Epithelial cell of prostate (primary cell): ENCODE results near the gene INF2.
A peak's percentile ranks its signal among the peaks of the same experiment; 100 is the strongest.
"Not testable (repeated sequence)": the region's sequence is repeated elsewhere in the genome, so short reads cannot be mapped to it uniquely, and the experiment has no call there.

Experiments
- DNase-seq: peaks from one replicate; pipeline ENCODE4 v3.0.0-alpha.2; 2011; ENCODE audit warnings: low read depth, low spot score
- H3K27ac ChIP-seq: fragments of 450-650 bp; 2 replicates; pipeline ENCODE4 v1.5.1; 2017; ENCODE audit warnings: mild to moderate bottlenecking

Gene INF2

DNA sequence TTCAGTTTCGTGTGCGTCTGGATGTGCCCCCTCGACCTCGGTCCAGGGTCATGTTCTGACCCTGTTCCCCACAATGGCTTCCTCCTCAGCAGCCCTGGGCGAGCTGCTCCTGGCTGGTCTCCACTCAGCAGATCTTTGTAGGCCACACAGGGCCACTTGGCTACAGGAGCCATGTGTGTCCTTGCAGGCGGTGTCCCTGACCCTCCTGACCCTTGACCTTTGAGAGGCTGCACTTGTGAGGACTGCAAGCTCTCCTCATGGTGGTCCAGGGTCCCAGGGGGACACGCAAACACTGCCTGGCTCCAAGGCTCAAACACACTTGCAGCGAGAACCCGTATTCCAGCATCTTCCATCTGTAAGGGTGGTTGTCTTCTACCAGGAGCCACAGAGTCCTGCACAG lies 56.0 kb downstream of the INF2 start:
- no peak for DNase-seq
- H3K27ac ChIP-seq, result no peak overlapping the region

- peak overlapping the region; percentile 88 for H3K27ac ChIP-seq
- no peak for DNase-seq
These were observed 56.7 kb downstream of the INF2 start for GRCh38 chr14:104746071-104746545.

GRCh38 chr14:104746934-104747481 lies 57.6 kb downstream of the INF2 start:
- peak; percentile 69 for DNase-seq
- peak overlapping the region; percentile 88 for H3K27ac ChIP-seq

GRCh38 chr14:104747876-104748275 lies 58.5 kb downstream of the INF2 start:
- peak overlapping the region; percentile 88 for H3K27ac ChIP-seq
- DNase-seq, result no peak

- no peak for DNase-seq
These were observed 59.8 kb downstream of the INF2 start for GRCh38 chr14:104749111-104749649.

DNA sequence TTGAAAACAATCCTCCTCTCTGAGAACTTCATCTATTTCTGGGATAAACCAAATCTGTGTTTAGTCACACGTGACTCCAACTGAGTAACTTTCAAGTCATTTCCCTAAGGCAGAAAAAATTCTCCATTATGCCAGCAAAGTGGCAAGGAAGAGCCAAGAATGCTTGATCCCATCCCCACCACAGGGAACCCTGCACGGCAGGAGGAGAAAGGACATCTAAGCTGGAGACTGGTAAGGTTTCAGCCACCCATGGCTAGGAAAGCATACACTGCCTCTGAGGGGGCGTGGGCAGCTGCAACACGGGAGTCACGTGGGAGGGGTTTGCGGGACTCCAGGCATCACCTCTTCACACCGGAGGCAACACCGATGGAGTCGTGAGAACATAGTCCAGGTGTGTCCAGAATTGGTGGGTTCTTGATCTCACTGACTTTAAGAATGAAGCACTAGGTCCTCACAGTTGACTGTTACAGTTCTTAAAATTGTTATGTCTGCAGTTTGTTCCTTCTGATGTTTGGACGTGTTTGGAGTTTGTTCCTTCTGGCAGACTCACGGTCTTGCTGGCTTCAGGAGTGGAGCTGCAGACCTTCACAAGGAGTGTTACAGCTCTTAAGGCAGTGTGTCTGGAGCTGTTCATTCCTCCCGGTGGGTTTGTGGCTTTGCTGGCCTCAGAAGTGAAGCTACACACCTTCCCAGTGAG lies 60.8 kb downstream of the INF2 start:
- H3K27ac ChIP-seq, result peak overlapping the region; percentile 88
- no peak for DNase-seq

More at GRCh38 chr14:104749111-104749649, 59.8 kb downstream of the INF2 start:
- peak overlapping the region; percentile 88 for H3K27ac ChIP-seq

DNA sequence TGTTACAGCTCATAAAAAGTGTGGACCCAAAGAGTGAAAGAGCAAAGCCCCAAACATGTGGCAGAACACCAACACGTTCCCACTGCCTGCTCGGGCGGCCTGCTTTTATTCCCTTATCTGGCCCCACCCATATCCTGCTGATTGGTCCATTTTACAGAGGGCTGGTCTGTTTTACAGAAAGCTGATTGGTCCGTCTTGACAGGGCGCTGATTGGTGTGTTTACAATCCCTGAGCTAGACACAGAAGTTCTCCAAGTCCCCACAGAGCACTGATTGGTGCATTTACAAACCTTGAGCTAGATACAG lies 61.3 kb downstream of the INF2 start:
- H3K27ac ChIP-seq, DNase-seq: not testable (repeated sequence)

DNA sequence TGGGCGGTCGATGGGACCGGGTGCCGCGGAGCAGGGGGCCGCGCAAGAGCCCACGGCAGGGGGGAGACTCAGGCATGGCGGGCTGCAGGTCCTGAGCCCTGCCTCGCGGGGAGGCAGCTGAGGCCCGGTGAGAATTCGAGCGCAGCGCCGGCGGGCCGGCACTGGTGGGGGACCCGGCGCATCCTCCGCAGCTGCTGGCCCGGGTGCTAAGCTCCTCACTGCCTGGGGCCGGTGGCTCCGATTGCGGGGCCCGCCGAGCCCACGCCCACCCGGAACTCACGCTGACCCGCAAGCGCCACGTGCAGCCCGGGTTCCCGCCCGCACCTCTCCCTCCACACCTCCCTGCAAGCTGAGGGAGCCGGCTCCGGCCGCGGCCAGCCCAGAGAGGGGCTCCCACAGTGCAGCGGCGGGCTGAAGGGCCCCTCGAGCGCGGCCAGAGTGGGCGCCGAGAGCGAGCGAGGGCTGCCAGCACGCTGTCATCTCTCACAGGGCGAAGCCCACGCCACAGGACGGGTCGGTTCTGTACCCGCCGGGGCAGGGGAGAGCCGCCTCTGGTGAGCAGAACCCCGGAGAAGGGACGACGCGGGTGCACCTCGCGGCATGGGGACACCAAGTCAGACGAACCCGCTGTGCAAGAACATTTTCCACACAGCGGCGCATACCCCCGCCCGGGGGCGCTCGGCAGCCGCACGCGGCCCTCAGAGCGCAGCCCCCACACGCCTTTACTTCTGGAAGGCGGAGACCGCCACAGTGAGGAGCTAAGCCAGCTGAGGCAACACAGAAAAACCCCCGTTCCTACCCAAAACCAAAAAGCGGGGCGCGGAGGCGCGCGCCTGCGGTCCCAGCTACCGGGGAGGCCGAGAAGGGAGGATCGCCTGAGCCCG lies 62.4 kb downstream of the INF2 start:
- peak overlapping the region; percentile 57 for H3K27ac ChIP-seq
- DNase-seq, result no peak

GRCh38 chr14:104752423-104752734 lies 63.0 kb downstream of the INF2 start:
- no peak for DNase-seq
- H3K27ac ChIP-seq, result peak overlapping the region; percentile 57

DNA sequence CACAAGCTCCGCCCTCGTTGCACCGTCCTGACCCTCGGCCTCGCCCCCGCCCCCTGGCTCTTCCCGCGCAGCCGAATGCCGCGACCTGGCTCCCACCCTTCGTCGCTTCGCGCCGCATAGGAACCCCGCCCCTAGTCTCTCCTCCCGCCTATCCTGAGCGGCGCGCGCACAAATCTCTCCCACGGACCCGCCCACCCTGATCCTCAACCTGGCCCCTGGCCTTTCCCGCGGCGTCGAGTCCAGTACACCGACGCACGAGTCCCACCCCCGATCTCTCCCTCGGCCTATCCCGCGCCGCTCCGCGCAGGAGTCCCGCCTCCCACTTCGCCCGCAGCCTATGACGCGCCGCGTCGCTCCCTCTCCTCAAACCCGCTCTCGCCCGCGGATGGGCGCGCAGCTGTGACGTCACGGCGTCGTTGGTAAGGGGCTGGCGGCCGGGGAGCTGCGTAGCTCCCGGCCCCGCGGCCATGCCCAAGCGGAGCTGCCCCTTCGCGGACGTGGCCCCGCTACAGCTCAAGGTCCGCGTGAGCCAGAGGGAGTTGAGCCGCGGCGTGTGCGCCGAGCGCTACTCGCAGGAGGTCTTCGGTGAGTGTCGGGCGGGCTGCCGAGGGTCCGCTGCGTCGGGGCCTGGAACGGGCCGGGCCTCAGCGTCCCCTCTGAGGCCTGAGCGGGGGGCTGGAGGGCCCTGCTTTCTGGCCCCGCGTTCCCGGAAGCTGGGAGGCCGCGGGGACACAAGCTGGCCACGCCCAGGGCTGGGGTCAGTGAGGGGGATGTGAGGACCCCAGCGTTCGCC lies 63.5 kb downstream of the INF2 start, which contains the start of gene SIVA1:
Gene SIVA1 (plus strand): TSS at position 413 of the 793 bp plus-strand sequence. CDS start 55 bp downstream, at position 468.
- H3K27ac ChIP-seq, result peak within 1 kb of the TSS; percentile 57
- peak; percentile 94 for DNase-seq

DNA sequence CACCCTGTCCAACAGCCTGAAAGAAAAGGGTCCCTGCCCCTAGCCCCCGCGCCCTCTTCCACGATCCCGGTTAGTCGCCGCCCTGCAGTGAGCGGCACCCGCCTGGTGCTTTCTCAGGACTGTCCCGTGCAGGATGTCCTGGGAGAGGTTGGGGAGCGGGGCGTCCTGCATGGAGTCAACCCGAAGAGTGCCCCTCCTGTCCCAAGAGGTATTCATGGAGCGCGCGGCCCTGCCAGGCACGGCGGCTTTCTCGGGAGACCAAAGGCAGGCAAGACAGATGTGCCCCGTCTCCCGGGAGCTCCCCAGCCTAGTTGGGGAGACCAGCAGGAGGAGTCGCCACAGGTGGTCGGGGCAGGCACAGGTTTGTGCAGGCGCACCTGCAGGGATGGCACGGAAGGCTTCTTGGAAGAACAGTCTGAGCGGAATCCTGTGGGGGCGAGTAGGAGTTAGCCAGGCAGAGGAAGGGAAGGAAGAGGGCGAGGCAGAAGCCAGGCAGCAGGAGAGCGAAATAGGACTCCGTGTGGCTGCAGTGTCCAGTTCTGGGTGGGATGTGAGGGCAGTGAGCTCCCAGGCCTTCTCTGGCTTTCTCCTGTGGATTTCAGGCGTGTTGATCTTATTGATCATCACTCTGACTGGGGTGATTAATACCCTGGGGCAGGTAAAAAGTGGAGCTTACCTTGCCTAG lies 64.3 kb downstream of the INF2 start:
- peak overlapping the region; percentile 57 for H3K27ac ChIP-seq
- DNase-seq, result no peak

DNA sequence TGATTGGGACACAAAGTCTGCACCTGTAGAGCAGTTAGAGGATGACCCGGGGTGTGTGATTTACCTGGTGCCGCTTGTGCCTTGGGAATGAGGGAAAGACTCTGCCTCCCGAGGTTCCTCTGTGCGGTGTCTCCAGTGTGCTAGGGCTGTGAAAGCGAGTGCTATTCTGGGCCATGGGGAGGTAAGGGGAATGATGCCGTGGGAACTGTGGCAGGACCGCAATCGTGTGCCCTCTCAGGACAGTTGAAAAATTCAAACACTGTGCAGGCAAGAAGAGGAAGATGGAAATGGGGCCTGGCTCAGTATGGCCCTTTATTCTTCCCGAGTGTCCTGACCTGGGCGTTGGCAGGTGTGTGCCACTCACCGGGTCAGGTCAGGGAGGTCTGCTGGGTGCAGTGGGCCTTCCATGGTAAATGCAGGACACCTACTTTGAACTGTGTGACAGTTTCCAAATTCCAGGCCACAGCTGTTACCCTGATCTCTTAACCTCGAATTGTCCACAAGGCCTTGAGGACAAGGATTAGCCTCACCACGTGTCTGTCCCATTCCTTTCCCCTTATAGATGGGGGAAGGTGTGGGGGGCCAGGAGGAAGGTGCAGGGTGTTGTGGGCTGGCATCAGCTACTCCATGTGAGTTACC lies 64.9 kb downstream of the INF2 start:
- no peak for DNase-seq
- no peak overlapping the region for H3K27ac ChIP-seq

- DNase-seq, result no peak
- H3K27ac ChIP-seq, result no peak overlapping the region
These were observed 66.2 kb downstream of the INF2 start for GRCh38 chr14:104755621-104756020.

DNA sequence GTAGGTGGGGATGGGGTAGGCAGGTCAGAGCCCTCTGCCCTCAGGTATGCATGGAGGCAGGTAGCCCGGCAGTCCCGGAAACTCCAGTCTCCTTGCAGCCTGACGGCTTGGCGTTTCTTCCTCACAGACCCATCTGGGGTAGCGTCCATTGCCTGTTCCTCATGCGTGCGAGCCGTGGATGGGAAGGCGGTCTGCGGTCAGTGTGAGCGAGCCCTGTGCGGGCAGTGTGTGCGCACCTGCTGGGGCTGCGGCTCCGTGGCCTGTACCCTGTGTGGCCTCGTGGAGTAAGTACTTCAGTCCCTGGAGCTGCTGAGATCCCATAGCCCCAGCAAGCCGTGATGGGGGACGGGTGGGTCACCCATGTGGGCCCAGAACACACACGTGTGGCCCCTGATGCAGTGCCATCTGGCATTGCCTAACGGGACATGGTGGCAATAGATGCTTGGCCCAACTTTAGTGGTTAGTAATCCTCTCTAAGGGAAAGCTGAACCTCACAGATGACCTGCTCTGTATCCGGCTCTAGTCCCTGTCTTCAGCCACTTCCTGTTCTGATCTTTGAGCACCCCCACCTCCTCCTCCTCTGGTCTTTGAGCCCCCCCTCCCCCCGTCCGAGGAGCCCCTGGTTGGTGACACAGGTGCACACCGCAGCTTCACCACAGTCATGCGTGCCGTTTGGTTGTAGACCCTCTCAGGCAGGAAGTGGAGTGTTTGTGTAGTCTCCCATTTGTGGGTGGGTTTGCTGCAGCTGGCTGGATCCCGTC lies 67.2 kb downstream of the INF2 start:
- no peak overlapping the region for H3K27ac ChIP-seq
- DNase-seq, result no peak

GRCh38 chr14:104757238-104757585 lies 67.8 kb downstream of the INF2 start:
- DNase-seq, result no peak
- no peak overlapping the region for H3K27ac ChIP-seq

DNA sequence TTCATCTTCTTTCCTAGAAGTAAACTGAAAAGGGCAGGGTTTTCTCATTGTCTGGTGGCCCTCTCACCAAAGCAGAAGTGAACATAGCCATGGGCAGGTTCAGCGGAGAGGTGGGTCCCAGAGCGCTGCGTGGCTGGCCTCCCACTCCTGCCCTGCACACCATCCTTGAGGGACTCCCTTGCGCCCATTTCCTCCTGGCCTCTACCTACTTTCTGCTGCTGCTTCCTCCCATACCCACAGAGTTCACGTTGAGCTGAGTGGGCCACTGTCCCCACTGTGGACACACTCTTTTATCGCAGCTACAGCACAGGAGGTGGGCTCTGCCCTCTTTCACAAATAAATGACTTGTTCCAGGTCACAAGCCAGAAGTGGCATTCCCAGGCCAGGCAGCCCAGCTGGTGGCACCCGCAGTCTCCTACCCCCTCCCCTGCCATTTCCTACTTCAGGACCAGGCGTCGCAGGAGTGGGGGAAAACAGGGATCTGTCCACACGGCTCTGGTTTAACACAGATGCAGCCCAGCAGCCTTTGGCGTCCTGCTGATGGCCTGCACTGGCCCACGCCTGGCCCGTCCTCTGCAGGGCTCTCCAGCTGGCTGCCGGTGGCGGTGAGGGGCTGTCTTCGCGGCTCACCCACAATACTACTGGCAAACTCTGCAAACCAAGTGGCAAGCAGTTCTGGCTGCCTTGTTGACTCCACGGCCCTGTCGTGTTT lies 68.4 kb downstream of the INF2 start:
- no peak overlapping the region for H3K27ac ChIP-seq
- no peak for DNase-seq

DNA sequence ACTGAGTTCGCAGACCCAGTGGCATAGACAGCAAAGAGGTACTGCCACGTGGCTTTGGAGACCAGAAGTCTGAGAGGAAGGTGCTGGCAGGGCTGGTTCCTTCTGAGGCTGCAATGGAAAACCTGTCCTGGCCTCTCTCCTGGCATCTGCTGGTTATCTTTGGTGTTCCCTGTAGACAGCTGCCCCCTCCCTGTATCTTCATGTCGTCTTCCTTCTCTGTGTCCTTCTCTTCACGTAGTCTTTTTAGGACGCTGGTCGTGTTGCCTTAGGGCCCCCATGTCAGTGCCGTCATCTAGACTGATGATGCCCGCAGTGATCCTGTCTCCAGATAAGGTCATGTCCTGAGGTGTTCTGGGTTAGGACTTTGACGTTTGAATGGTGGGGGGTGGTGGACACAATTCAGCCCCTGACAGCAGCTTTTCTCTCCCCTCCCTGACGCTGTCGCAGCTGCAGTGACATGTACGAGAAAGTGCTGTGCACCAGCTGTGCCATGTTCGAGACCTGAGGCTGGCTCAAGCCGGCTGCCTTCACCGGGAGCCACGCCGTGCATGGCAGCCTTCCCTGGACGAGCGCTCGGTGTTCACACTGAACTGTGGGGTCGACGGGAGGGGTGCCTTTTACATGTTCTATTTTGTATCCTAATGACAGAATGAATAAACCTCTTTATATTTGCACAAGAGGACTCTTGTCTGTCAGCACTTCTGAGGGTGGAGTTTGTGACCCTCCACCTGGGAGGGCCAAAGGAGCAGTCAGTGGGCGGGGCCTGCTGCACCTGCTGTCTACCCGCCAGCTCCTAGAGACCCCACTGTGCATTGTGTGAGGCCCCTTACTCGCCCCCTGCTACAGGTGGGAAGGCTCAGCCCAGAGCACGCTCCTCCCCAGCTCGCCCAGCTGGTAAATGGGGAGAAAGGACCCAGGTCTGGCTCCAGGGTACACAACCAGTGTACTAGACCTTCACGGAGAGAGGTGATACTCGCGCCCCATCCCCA lies 69.9 kb downstream of the INF2 start:
- no peak for DNase-seq
- H3K27ac ChIP-seq, result no peak overlapping the region
